Measurements from ENCODE around the gene DGKD. TPM values are rescaled to one million over a fixed set of nuclear protein-coding genes. Genes with fewer than 3 reads are reported as not detected.

DGKD gene
- total and polyA plus RNA-seq, 2 donors from 2014 or later: 2.6 to 32.3 TPM

DNA sequence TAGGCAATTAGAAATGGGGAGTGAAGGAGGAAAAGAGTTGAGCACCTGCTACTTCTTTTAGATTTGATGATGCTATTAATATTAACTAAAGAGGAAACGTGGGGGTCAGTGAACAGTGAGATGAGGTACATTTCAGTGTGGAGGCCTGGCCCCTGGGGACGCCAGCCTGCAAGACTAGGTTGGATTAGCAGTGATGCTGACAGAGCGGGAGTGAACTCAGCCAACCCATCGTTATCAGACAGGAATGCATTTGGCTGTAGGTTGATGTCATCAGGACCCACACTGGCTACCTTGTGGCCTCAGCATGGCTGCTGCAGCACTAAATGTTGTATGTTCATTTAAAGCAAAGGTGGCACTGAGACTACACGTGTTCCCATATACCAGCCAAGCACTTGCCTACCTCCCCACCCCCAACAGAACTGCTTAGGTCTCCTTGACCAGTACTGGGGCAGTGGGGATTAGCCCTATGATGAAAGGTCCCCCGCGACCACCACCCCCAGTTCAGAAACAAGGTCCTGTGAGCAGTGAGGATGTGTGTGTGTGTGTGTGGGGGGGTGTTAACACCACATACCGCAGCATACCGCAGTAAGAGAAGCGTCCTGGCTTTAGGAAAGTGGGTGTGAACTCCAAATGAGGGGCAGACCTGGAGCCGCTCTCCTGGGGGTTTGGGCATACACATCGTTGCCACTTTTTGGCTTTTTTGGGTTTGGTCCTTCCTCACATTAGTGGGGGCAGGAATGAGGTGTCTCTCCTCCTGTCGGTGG, 26.0 kb downstream of the DGKD start:
- Histone ChIP-seq H3K9me3 (ENCODE audit: control insufficient read depth in 2 of 3, insufficient read depth in 1 of 3, low read length in 3 of 3) (no peaks in the 10 kb centered on the region), H3K4me3 (ENCODE audit: low read length in 3 of 3) (no peak overlapping the region), H3K9ac (ENCODE audit: low read length in 3 of 3) (no peak overlapping the region), H3K4me1 (ENCODE audit: control insufficient read depth in 2 of 3, insufficient read depth in 2 of 3, low read depth in 1 of 3, low read length in 3 of 3) (peaks cover 0 to 2% (median 0%) of the 10 kb centered on the region in 3 donors), H3K27me3 (ENCODE audit: control insufficient read depth, insufficient read depth, low read length) (no peaks in the 10 kb centered on the region), H3K27ac (ENCODE audit: low read depth in 2 of 2, low read length in 2 of 2) (no peak overlapping the region), H3K36me3 (ENCODE audit: control insufficient read depth in 2 of 3, insufficient read depth in 3 of 3, low read length in 3 of 3) (no peaks in the 10 kb centered on the region)
- intact Hi-C loops (cut with DNase I): no loop called here
- TF ChIP-seq, protein P1, sequence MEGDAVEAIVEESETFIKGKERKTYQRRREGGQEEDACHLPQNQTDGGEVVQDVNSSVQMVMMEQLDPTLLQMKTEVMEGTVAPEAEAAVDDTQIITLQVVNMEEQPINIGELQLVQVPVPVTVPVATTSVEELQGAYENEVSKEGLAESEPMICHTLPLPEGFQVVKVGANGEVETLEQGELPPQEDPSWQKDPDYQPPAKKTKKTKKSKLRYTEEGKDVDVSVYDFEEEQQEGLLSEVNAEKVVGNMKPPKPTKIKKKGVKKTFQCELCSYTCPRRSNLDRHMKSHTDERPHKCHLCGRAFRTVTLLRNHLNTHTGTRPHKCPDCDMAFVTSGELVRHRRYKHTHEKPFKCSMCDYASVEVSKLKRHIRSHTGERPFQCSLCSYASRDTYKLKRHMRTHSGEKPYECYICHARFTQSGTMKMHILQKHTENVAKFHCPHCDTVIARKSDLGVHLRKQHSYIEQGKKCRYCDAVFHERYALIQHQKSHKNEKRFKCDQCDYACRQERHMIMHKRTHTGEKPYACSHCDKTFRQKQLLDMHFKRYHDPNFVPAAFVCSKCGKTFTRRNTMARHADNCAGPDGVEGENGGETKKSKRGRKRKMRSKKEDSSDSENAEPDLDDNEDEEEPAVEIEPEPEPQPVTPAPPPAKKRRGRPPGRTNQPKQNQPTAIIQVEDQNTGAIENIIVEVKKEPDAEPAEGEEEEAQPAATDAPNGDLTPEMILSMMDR (IDR thresholded peaks at IDR 0.05; ENCODE audit: borderline replicate concordance, extremely low read depth, insufficient read depth): no peak
- DNase-seq (no peak), FAIRE-seq (no peak)

DNA sequence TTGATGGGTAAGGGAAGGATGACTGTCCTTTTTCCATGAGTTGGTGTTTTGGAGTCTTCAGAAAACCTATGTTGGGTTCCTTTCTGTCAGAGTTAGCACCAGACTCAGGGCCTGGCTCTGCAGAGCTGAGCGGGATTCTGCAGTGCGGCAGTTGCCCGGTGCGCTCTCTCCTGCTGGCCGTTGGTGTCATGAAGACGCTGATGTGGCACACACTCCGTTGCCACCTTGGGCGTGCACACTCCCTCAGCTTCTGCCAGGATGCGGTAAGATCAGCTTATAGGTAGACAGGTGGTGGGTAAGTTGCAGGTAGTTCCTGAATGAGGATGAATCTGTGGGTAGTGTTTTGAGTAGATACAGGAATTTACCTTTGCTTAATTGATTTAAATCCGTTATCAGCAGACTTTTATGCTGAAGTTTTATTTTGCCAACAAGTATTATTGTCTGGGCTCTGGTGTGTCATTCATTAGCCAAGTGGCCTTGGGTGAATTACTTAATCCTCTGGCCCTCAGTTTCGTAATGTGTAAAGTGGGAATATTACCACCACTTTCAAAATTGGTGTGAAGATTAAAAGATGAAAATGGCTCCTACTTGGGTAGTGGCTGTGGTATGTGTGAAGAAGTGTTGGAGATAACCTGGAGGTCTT, 26.8 kb downstream of the DGKD start:
- H3K4me1 ChIP-seq (ENCODE audit: control insufficient read depth in 2 of 3, insufficient read depth in 2 of 3, low read depth in 1 of 3, low read length in 3 of 3): peaks cover 0 to 2% (median 0%) of the 10 kb centered on the region in 3 donors
- no peak overlapping the region for H3K27ac ChIP-seq (ENCODE audit: low read depth in 2 of 2, low read length in 2 of 2)
- no peak for DNase-seq
- no peaks in the 10 kb centered on the region for H3K36me3 ChIP-seq (ENCODE audit: control insufficient read depth in 2 of 3, insufficient read depth in 3 of 3, low read length in 3 of 3)
- no peaks in the 10 kb centered on the region for H3K9me3 ChIP-seq (ENCODE audit: control insufficient read depth in 2 of 3, insufficient read depth in 1 of 3, low read length in 3 of 3)
- H3K27me3 ChIP-seq (ENCODE audit: control insufficient read depth, insufficient read depth, low read length): no peaks in the 10 kb centered on the region
- FAIRE-seq: no peak
- H3K9ac ChIP-seq (ENCODE audit: low read length in 3 of 3): no peak overlapping the region
- no peak overlapping the region for H3K4me3 ChIP-seq (ENCODE audit: low read length in 3 of 3)
- TF ChIP-seq, protein P1 (IDR thresholded peaks at IDR 0.05; ENCODE audit: borderline replicate concordance, extremely low read depth, insufficient read depth): no peak
- intact Hi-C loops (cut with DNase I): no loop called here

DNA sequence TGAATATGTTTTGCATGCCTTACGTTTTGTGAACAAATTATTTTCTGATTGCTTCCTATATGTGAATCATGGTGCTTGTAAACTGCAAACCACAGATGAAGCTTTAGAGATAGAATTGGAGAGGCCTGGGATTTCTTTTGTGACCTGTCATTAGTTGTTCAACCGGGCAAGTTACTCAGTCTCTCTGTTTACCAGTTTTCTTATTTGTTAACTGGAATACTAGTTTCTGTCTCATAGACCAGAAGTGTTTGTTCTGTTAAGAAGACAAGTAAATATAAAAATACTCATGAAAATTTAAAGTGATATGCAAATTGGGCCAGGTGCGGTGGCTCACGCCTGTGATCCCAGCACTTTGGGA, 27.3 kb downstream of the DGKD start:
- Histone ChIP-seq H3K9me3 (ENCODE audit: control insufficient read depth in 2 of 3, insufficient read depth in 1 of 3, low read length in 3 of 3) (no peaks in the 10 kb centered on the region), H3K27ac (ENCODE audit: low read depth in 2 of 2, low read length in 2 of 2) (no peak overlapping the region), H3K27me3 (ENCODE audit: control insufficient read depth, insufficient read depth, low read length) (no peaks in the 10 kb centered on the region), H3K4me1 (ENCODE audit: control insufficient read depth in 2 of 3, insufficient read depth in 2 of 3, low read depth in 1 of 3, low read length in 3 of 3) (peaks cover 0 to 2% (median 0%) of the 10 kb centered on the region in 3 donors), H3K4me3 (ENCODE audit: low read length in 3 of 3) (no peak overlapping the region), H3K9ac (ENCODE audit: low read length in 3 of 3) (no peak overlapping the region), H3K36me3 (ENCODE audit: control insufficient read depth in 2 of 3, insufficient read depth in 3 of 3, low read length in 3 of 3) (no peaks in the 10 kb centered on the region)
- FAIRE-seq (no peak), DNase-seq (no peak)
- intact Hi-C loops (cut with DNase I): no loop called here
- TF ChIP-seq, protein P1 (IDR thresholded peaks at IDR 0.05; ENCODE audit: borderline replicate concordance, extremely low read depth, insufficient read depth): no peak

All from kidney (tissue), 14 donors.